ENCODE measurements around the gene MS4A18.
"Not testable (repeated sequence)": the region's sequence is repeated elsewhere in the genome, so short reads cannot be mapped to it uniquely, and the experiment has no call there.

The MS4A18 gene

GRCh38 chr11:60753309-60753708 lies 28.8 kb downstream of the MS4A18 start:
- Histone ChIP-seq H3K27me3 (ENCODE audit: control insufficient read depth, insufficient read depth, low read length, poor library complexity, severe bottlenecking) (no peaks in the 10 kb centered on the region), H3K4me1 (ENCODE audit: control insufficient read depth, insufficient read depth, low read length) (no peaks in the 10 kb centered on the region), H3K9me3 (ENCODE audit: control insufficient read depth, low read length) (no peaks in the 10 kb centered on the region), H3K4me3 (ENCODE audit: insufficient read depth, low read depth, low read length) (no peak overlapping the region), H3K36me3 (ENCODE audit: control insufficient read depth, insufficient read depth, low read length) (no peaks in the 10 kb centered on the region), H3K27ac (ENCODE audit: insufficient read depth, low read depth, low read length, poor library complexity, severe bottlenecking) (no peak overlapping the region)
- 74 to 75% methylated on average over 4 of the region's 4 CpGs for WGBS, 2 experiments

- H3K9me3 ChIP-seq (ENCODE audit: control insufficient read depth, low read length): no peaks in the 10 kb centered on the region
- H3K27me3 ChIP-seq (ENCODE audit: control insufficient read depth, insufficient read depth, low read length, poor library complexity, severe bottlenecking): no peaks in the 10 kb centered on the region
- no peak overlapping the region for H3K27ac ChIP-seq (ENCODE audit: insufficient read depth, low read depth, low read length, poor library complexity, severe bottlenecking)
- H3K4me1 ChIP-seq (ENCODE audit: control insufficient read depth, insufficient read depth, low read length): no peaks in the 10 kb centered on the region
- no peaks in the 10 kb centered on the region for H3K36me3 ChIP-seq (ENCODE audit: control insufficient read depth, insufficient read depth, low read length)
- H3K4me3 ChIP-seq (ENCODE audit: insufficient read depth, low read depth, low read length): no peak overlapping the region
- 90 to 93% methylated on average over 6 of the region's 6 CpGs for WGBS, 2 experiments
Observed at GRCh38 chr11:60754887-60755286, 30.4 kb downstream of the MS4A18 start.

GRCh38 chr11:60756307-60757032 lies 31.9 kb downstream of the MS4A18 start, which contains the start of gene MS4A15:
TSS of gene MS4A15 (plus strand) at chr11:60756867. CDS start at chr11:60763734, 6,867 bp downstream.
- WGBS, 2 experiments: 66 to 71% methylated on average over 14 of the region's 14 CpGs
- Histone ChIP-seq H3K36me3 (ENCODE audit: control insufficient read depth, insufficient read depth, low read length) (no peaks in the 10 kb centered on the region), H3K4me1 (ENCODE audit: control insufficient read depth, insufficient read depth, low read length) (no peaks in the 10 kb centered on the region), H3K4me3 (ENCODE audit: insufficient read depth, low read depth, low read length) (no peak within 1 kb of the TSS), H3K9me3 (ENCODE audit: control insufficient read depth, low read length) (no peaks in the 10 kb centered on the region), H3K27ac (ENCODE audit: insufficient read depth, low read depth, low read length, poor library complexity, severe bottlenecking) (no peak within 1 kb of the TSS), H3K27me3 (ENCODE audit: control insufficient read depth, insufficient read depth, low read length, poor library complexity, severe bottlenecking) (no peaks in the 10 kb centered on the region)

- Histone ChIP-seq H3K4me1 (ENCODE audit: control insufficient read depth, insufficient read depth, low read length) (no peaks in the 10 kb centered on the region), H3K27me3 (ENCODE audit: control insufficient read depth, insufficient read depth, low read length, poor library complexity, severe bottlenecking) (no peaks in the 10 kb centered on the region), H3K27ac (ENCODE audit: insufficient read depth, low read depth, low read length, poor library complexity, severe bottlenecking) (no peak overlapping the region), H3K9me3 (ENCODE audit: control insufficient read depth, low read length) (no peaks in the 10 kb centered on the region), H3K4me3 (ENCODE audit: insufficient read depth, low read depth, low read length) (no peak overlapping the region), H3K36me3 (ENCODE audit: control insufficient read depth, insufficient read depth, low read length) (no peaks in the 10 kb centered on the region)
- 94 to 96% methylated on average over 16 to 19 of the region's 19 CpGs for WGBS, 2 experiments
Observed at GRCh38 chr11:60757231-60757800, 32.8 kb downstream of the MS4A18 start.

GRCh38 chr11:60758671-60759070 lies 34.2 kb downstream of the MS4A18 start:
- H3K4me1 ChIP-seq (ENCODE audit: control insufficient read depth, insufficient read depth, low read length); H3K27me3 ChIP-seq (ENCODE audit: control insufficient read depth, insufficient read depth, low read length, poor library complexity, severe bottlenecking); H3K4me3 ChIP-seq (ENCODE audit: insufficient read depth, low read depth, low read length); H3K36me3 ChIP-seq (ENCODE audit: control insufficient read depth, insufficient read depth, low read length); H3K27ac ChIP-seq (ENCODE audit: insufficient read depth, low read depth, low read length, poor library complexity, severe bottlenecking); H3K9me3 ChIP-seq (ENCODE audit: control insufficient read depth, low read length): not testable (repeated sequence)
- 94 to 95% methylated on average over 4 of the region's 4 CpGs for WGBS, 2 experiments

GRCh38 chr11:60759438-60760225 lies 35.1 kb downstream of the MS4A18 start:
- not testable (repeated sequence) for H3K36me3 ChIP-seq (ENCODE audit: control insufficient read depth, insufficient read depth, low read length); H3K4me3 ChIP-seq (ENCODE audit: insufficient read depth, low read depth, low read length); H3K9me3 ChIP-seq (ENCODE audit: control insufficient read depth, low read length); H3K4me1 ChIP-seq (ENCODE audit: control insufficient read depth, insufficient read depth, low read length); H3K27ac ChIP-seq (ENCODE audit: insufficient read depth, low read depth, low read length, poor library complexity, severe bottlenecking); H3K27me3 ChIP-seq (ENCODE audit: control insufficient read depth, insufficient read depth, low read length, poor library complexity, severe bottlenecking)
- WGBS, 2 experiments: 91% methylated on average over 22 of the region's 22 CpGs

GRCh38 chr11:60761436-60762190 lies 37.1 kb downstream of the MS4A18 start:
- WGBS, 2 experiments: 98 to 100% methylated on average over 3 of the region's 4 CpGs
- no peaks in the 10 kb centered on the region for H3K4me1 ChIP-seq (ENCODE audit: control insufficient read depth, insufficient read depth, low read length)
- no peak overlapping the region for H3K4me3 ChIP-seq (ENCODE audit: insufficient read depth, low read depth, low read length)
- H3K9me3 ChIP-seq (ENCODE audit: control insufficient read depth, low read length): no peaks in the 10 kb centered on the region
- H3K27ac ChIP-seq (ENCODE audit: insufficient read depth, low read depth, low read length, poor library complexity, severe bottlenecking): no peak overlapping the region
- no peaks in the 10 kb centered on the region for H3K27me3 ChIP-seq (ENCODE audit: control insufficient read depth, insufficient read depth, low read length, poor library complexity, severe bottlenecking)
- no peaks in the 10 kb centered on the region for H3K36me3 ChIP-seq (ENCODE audit: control insufficient read depth, insufficient read depth, low read length)

GRCh38 chr11:60762851-60763691 lies 38.6 kb downstream of the MS4A18 start:
- no peaks in the 10 kb centered on the region for H3K9me3 ChIP-seq (ENCODE audit: control insufficient read depth, low read length)
- H3K4me1 ChIP-seq (ENCODE audit: control insufficient read depth, insufficient read depth, low read length): no peaks in the 10 kb centered on the region
- H3K36me3 ChIP-seq (ENCODE audit: control insufficient read depth, insufficient read depth, low read length): no peaks in the 10 kb centered on the region
- H3K4me3 ChIP-seq (ENCODE audit: insufficient read depth, low read depth, low read length): no peak overlapping the region
- no peaks in the 10 kb centered on the region for H3K27me3 ChIP-seq (ENCODE audit: control insufficient read depth, insufficient read depth, low read length, poor library complexity, severe bottlenecking)
- H3K27ac ChIP-seq (ENCODE audit: insufficient read depth, low read depth, low read length, poor library complexity, severe bottlenecking): no peak overlapping the region
- WGBS, 2 experiments: 67 to 68% methylated on average over 11 of the region's 11 CpGs

- H3K27ac ChIP-seq (ENCODE audit: insufficient read depth, low read depth, low read length, poor library complexity, severe bottlenecking): no peak overlapping the region
- H3K36me3 ChIP-seq (ENCODE audit: control insufficient read depth, insufficient read depth, low read length): no peaks in the 10 kb centered on the region
- H3K9me3 ChIP-seq (ENCODE audit: control insufficient read depth, low read length): no peaks in the 10 kb centered on the region
- no peak overlapping the region for H3K4me3 ChIP-seq (ENCODE audit: insufficient read depth, low read depth, low read length)
- no peaks in the 10 kb centered on the region for H3K4me1 ChIP-seq (ENCODE audit: control insufficient read depth, insufficient read depth, low read length)
- WGBS, 2 experiments: 93 to 94% methylated on average over 11 of the region's 11 CpGs
- H3K27me3 ChIP-seq (ENCODE audit: control insufficient read depth, insufficient read depth, low read length, poor library complexity, severe bottlenecking): no peaks in the 10 kb centered on the region
Observed at GRCh38 chr11:60763692-60764369, 39.3 kb downstream of the MS4A18 start.

Measured in ectodermal cell (in vitro differentiated cells).